H1 (cell line): ENCODE data around the gene DDB1. TPM values are rescaled to one million over a fixed set of nuclear protein-coding genes. Genes with fewer than 3 reads are reported as not detected.

Source experiments
- KDM4A ChIP-seq: IDR thresholded peaks from one replicate; pipeline ENCODE4 v1.7.1; 2012; ENCODE audit warnings: low read depth, mild to moderate bottlenecking, moderate library complexity, low read length, inconsistent platforms; ENCODE audit not compliant: severe bottlenecking
- SP2 ChIP-seq: IDR thresholded peaks from 2 replicates; pipeline ENCODE4 v1.6.1; 2012; ENCODE audit warnings: mild to moderate bottlenecking, low read length, inconsistent platforms
- USF2 ChIP-seq: IDR thresholded peaks from 2 replicates; pipeline ENCODE4 v1.6.1; 2011; ENCODE audit warnings: low read length, improper control_type of control experiment
- polyA plus RNA-seq, 7 experiments: library from polyadenylated mRNA; depleted of rRNA in 3 of 7; stranded (reverse) in 5 of 7; unstranded in 2 of 7; fragments of >200 nt in 5 of 7; fragments of 200-250 nt in 2 of 7; gene quantifications; 1 replicate in 5 of 7; 2 replicates in 1 of 7; 4 replicates in 1 of 7; pipeline versions ENCODE4 v1.2.1 to v1.2.3, GENCODE V29; 2011 to 2013; ENCODE audit warnings: missing spikeins in 2 of 7, mixed read lengths in 2 of 7
- total RNA-seq: library from RNA; stranded (reverse); fragmentation: NEBNext Ultra II Directional; extraction: Animal tissue kit (Norgen Biotek cat#: 25700); gene quantifications from 2 replicates; pipeline ENCODE4 v1.2.1, GENCODE V29; 2021

The DDB1 gene
- total and polyA plus RNA-seq, 2 of the 8 experiments (the other 6 are each of a cell fraction or from before 2014, with no cell fraction given) = 275 to 306 TPM

GRCh38 chr11:61297746-61298145, 35.2 kb downstream of the DDB1 start (continued):
- TF ChIP-seq SP2 (no peak), KDM4A (no peak), USF2 (no peak)
- TF ChIP-seq, all 59 proteins: peak for 0
